Ureter (tissue), 1 donor: ENCODE measurements around the gene RB1. TPM values are rescaled to one million over a fixed set of nuclear protein-coding genes. Genes with fewer than 3 reads are reported as not detected.
"Not testable (repeated sequence)": the region's sequence is repeated elsewhere in the genome, so short reads cannot be mapped to it uniquely, and the experiment has no call there.

Experiments
- DNase-seq: peaks from one replicate; pipeline ENCODE4 v3.0.0-alpha.2; 2020; ENCODE audit warnings: low spot score
- total RNA-seq: library from RNA; stranded (reverse); gene quantifications from one replicate; pipeline ENCODE4 v1.2.4, GENCODE V29; 2023
- donor health status: DM: yes; HTN: yes; CAD: no.

Gene RB1
- total RNA-seq, 1 donor from 2014 or later, result 34.8 TPM

DNA sequence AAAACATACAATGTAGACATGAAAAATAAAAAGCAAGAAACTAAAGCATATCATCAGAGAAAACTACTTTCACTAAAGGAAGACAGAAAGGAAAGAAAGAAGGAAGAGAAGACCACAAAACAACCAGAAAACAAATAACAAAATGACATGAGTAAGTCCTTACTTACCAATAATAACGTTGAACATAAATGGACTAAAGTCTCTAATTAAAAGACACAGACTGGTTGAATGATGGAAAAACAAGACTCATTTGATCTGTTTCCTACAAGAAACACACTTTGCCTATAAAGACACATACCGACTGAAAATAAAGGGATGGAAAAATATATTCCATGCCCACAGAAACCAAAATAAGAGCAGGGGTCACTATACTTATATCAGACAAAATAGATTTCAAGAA lies 46.0 kb downstream of the RB1 start:
- no peak for DNase-seq

DNA sequence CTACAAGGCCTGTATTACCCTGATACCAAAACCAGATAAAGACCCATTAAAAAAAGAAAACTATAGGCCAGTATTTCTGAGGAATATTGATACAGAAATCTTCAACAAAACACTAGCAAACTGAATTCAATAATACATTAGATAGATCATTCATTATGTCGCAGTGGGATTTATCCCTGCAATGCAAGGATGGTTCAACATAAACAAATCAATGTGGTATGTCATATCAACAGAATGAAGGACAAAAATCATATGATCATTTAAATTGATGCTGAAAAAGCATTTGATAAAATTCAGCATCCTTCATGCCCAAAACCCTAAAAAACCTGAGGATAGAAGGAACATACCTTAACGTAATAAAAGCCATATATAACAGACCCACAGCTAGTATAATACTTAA lies 50.0 kb downstream of the RB1 start:
- DNase-seq, result no peak

DNA sequence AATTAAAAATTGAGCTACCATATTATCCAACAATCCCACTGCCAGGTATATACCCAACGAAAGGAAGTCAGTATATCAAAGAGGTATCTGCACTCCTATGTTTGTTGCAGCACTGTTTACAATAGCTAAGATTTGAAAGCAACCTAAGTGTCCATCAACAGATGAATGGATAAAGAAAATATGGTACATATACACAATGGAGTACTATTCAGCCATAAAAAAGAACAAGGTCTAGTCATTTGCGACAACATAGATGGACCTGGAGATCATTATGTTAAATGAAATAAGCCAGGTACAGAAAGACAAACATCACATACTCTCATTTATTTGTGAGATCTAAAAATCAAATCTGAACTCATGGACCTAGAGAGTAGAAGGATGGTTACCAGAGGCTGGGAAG lies 52.0 kb downstream of the RB1 start:
- not testable (repeated sequence) for DNase-seq

DNA sequence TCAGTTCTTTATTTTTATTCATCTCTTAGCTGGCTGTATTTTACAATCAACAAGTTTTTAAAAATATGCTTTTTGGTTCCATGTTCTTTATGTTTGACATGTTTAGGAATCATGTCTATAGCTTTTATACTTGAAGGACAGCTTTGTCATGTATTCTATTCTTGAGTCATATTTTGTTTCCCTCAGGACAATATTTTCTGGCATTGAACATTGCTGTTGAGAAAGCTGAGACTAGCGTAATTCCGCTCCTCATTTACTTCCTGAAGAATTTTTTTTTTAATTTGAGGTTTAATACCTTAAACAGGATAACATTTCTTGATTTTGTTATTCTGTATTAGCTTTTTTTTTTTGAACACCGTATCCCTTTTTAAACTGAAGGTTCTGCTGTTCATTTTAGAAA lies 53.2 kb downstream of the RB1 start:
- no peak for DNase-seq

DNA sequence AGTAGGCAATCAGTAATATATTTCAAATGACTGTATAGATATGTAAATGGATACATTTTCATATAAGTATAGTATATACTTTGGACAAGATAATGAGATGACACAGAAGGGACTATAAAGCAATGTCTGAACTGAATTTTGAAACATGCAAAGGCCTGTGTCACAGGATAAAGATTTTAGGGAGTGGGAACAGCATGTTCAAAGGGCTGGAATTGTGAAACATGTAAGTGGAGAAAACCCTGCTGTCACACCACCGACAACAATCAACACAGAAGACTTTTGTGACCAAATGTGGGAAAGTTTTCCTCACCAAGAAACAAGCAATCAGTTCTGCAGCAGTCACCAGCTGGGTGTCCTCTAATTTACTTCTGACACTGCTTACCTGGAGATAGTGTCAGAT lies 66.4 kb downstream of the RB1 start:
- no peak for DNase-seq

DNA sequence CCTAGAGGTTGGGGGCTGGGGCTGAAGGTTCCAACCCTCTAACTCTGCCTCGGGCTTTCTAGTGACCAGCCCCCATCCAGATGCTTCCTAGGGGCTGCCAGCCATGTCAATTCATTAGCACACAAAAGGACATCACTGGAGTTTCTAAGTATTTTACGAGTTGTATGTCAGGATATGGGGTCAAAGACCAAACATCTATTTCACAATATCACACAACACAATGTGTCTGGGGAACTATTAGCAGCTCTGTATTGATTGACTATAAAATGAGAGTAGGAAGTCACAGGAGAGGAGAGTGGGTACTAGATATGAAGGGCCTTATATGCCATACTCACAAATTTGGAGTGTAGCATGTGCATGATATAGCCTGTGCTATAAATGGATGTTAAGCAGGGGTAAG lies 67.3 kb downstream of the RB1 start:
- no peak for DNase-seq

DNA sequence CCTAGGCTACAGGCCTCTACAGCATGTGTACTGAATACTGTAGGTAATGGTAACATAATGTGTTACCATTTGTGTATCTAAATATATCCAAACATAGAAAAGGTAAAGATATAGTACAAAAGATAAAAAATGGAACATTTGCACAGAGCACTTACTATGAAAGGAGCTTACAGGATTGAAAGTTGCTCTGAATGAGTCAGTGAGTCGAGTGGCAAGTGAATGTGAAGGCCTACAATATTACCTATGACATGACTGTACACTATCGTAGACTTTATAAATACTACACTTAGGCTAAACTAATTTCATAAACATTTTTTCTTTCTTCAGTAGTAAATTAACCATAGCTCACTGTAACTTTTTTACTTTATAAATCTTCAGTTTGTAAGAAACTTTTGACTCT lies 74.3 kb downstream of the RB1 start:
- DNase-seq, result no peak

DNA sequence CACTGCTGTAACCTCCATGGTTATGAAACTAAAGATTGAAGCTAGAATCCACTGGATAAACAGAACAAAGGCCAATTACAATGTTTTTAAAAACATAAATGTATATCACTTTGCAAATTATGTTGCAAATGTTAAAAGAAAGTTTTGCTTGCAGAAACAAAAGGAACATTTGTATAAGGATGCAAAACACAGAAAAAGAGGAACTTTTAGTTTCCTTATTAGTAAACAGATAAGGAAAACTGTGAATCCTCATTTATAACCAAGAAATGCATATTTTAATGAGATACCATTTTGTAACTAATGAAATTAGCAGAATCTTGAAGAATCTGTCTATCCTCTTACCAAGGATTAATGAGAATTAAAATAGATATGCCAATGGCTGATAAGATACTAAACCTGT lies 77.0 kb downstream of the RB1 start:
- no peak for DNase-seq

DNA sequence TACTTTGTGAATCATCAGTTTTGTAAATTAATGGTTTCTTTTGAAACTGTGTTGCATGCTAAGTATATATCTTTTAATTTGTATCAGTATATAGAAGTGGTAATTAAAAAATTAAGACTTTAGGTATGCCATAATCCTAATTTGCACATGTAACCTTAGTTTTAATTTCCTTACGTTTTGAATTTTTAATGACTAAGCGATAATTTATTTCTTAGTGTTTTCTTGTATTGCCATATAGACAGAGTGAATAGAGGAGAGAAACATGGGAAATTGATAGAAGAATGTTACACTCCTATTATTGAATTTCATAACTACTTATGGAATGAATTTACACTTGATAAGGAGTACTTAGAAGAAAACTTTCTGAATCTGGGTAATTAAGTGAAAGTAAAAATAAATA lies 79.8 kb downstream of the RB1 start:
- DNase-seq, result no peak

DNA sequence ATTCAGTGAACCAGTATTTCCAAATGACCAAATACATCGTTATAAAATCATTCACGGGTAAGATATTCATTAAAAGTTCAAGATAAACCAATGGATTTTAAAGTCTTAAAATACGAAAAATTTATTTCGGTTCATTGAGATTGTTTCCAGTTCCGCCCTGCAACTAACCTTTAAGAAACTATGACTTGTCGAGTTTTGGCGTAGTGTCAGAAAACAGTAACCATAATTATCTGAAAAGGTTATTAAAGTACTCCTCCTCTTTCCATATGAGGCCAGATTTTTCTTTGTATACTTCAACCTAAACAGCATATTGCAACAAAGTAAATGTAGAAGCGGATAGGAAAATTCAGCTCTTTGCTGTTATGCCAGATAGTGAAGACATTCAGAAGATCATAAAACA lies 83.3 kb downstream of the RB1 start:
- no peak for DNase-seq

DNA sequence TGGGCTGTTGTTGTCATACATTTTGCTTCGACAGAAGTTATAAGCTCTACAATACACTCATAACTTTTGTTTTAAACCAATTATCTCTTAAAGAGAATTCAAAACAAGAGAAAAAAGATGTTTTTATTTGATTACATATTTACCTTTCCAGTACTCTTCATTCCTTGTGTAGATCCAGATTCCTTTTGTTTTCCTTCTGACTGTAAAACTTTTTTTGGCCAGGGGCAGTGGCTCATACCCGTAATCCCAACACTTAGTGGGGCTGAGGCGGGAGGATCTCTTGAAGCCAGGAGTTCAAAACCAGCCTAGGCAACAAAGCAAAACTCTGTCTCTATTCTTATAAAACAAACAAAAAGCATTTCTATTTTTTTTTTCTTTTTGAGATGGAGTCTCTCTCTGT lies 87.7 kb downstream of the RB1 start:
- DNase-seq, result no peak

DNA sequence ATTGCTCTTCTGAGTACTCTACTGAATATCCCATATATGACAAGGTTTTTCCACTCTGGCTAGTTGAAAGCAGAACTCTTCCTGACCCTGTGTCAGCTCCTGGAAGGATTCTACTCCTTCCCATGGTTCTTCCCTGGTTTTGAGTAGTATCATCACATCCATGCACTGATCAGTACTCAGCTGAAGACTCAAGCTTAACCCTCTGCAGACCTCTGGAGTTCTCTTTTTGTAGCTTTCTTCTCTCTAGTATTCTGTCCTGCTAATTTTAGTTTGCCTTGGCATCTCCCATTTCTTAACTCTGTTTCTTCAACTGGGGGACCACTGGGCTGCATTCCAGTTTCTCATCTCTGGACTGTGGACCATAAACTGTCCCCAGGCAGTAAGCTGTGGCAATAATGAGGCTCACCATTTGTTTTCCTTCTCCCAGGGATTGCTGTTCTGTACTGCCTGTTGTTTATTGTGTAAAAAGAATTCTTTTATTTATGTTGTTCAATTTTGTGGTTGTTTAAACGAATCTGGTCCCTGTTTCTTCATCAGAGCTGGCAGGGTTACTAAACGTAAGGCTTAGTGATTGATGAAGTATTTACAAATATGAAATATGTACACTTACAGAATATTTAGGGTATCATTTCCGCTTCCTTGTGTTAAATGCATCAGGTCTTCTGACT lies 89.6 kb downstream of the RB1 start:
- DNase-seq, result no peak

DNA sequence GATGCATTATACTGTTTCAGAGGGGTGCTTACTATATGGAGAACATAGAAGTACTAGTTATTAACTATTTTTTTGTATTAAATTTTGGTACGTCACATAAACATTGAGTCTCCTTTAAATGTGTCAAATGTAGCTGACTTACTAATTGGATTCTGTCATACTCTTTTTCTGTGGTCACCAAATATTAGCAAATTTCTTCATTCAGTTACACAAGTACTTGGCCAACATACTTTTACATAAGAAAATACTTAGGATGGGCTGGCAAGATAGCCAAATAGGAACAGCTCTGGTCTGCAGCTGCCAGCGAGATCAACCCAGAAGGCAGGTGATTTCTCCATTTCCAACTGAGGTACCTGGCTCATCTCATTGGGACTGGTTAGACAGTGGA lies 90.1 kb downstream of the RB1 start:
- DNase-seq, result no peak

DNA sequence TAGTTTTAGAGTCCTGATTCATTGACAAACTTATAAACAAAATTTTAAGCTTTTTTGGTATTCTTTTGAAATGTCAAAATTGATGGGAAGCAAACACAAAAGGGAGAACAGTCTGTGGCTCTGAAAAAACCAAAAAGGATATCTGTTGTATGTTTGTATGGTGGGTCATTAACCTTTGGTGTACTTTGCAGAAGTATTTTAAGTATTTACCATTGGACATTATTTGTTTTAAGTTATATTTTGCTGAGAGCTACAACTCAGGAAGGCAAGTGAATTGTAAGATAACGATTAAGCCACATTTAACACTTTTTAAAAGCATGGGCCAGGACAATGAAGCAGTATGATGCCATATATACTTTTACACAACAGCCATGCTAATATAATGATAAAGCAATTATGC lies 94.2 kb downstream of the RB1 start:
- DNase-seq, result no peak

DNA sequence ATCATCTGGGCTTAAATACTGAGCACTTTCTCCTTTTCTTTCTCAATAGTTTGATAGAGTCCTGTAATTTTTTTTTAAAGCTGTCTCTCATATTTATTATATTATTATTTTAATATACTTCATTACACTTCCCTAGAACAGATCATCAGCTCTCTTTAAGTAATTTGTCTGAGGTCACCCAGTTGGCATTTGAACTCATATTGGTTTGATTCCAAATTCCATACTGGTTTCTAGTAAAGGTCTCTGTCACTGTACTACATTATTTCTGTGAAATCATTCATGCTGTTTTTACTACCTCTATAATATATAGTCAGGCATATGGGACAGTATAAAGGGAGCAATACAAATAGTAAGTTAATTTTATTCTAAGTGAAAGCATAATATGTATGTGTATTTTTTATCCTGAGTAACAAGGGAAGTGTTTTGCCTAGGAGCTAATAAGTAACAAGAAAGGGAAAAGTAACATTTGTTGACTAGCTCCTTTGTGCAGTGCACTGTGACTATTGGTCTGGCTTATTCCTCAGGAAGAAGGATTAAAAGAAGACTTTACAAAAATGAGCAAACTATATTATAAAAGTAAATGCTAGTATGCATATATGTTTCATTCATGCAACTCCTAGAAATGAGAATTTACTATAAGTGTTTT lies 95.0 kb downstream of the RB1 start:
- no peak for DNase-seq

DNA sequence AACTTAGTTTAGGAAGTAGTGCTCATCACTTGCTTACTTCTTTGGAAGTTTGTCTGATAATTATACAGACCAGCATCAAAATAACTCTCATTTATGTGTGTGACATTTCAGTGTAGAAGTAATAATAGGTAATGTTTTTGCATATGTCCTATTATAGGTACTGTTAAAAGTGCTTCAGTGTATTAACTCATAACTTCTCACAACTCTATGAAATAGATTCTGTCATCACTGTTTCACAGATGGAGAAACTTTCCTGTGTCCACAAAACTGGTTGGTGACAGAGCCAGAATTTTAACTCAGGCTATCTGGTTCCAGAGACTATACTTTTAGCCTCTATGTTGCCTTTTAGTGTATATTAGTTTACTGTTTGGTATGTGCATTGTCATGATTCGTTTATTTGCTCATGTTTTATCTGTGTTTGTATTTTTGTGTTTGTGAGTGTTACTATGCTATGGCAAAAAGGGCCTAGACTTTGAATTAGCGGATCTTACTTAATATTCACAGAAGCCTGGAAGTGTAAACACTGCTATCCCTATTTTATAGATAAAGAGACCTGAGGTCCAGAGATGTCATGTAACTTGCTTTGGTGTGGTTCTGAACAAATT lies 96.6 kb downstream of the RB1 start:
- DNase-seq, result no peak

DNA sequence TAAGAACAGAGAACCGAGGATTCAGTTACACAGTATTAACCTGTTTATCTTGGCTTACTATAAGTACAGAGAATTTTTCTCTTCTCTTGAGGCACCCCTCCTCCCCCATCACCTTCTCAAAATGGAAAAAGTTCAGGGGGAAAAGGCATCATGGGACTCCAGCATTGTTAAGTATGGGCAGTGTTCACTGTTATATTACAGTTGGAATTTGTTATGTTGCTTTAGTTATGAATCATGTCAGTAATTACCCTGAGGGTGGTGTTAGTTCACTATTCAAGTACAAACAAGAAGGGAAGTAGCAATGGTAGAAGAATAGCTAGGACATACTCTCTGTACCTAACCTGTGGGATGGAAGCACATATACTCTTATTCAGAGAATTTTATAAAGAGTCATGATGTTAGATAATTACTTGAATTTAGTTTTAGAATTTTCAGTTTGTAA lies 97.3 kb downstream of the RB1 start:
- DNase-seq, result no peak

DNA sequence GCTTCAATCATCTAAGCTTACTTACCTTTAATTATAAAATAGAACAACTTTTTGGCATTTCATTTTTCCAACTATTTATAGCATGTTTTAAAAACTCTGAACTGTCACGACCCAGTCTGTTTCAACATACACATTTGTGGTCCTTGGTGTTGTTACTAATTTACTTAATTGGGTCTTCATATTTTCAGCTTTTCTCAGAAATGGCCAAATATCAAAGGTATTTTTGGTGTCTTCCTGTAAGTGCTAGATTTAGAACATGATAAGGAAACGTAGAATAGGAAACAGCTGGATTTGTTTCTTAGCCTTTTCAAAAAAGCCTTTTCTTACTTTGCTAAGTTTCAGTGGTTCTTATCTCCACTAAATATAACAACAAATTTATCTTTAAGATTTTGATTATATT lies 97.9 kb downstream of the RB1 start:
- no peak for DNase-seq

DNA sequence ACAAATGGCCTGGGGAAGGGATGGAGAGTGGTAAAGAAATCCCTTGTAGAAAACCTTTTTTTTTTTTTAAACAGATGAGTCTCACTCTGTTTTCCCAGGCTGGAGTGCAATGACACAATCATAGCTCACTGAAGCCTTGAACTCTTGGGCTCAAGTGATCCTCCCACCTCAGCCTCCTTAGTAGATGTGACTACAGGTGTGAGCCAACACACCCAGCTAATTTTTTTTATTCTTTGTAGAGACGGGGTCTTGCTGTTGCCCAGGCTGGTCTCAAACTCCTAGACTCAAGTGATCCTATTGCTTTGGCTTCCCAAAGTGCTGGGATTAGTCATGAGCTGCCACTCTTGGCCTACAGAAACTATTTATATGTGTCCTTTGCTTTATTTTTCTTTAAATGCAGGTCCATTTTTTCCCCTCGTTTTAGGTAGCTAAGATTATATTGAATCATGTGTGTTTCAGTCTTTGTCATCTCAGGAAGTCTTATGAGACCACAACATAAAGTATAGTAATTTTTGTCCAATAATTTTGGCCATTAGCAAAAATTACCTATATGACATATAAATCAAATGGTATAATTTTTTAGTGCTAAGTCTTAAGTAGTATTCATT lies 98.9 kb downstream of the RB1 start:
- no peak for DNase-seq

DNA sequence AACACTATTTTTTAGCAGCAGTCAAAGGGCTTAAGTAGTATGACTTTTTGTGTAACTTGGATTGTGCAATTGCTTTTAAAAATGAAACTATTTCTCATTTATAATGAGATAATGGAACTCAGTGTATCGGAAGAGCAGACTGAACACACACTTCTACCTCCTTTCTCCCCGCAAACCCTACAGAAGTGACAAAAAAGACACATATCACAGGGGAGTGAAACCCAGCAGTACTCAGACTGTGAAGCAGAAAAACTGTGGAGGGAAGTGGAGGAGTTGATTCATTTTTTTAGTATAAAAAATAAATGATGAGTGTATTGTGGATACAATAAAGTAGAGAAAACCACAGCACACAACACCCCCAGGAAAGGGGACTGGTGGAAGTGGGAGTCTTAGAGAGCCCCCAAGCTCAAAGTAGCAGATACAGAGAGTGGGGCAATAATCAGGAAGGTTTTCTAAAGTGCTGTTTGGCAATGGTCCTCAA lies 99.6 kb downstream of the RB1 start:
- DNase-seq, result no peak

DNA sequence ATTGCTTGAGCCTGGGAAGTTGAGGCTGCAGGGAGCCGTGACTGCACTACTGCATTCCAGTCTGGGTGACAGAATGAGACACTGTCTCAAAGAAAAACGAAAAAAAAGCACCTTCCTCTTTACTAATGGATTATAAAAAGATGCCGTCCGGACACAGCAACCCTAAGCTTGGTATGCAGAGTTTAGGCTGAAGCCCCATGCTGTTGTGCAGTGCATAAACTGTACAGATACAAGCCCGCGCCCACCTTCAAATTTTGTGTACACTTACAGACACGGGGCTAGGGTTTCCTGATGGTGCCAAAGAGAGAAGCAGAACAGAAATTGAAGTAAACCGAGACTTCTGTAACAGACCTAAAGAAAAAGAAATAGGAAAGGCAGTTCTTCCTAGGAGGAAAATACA lies 100.4 kb downstream of the RB1 start:
- DNase-seq, result no peak

DNA sequence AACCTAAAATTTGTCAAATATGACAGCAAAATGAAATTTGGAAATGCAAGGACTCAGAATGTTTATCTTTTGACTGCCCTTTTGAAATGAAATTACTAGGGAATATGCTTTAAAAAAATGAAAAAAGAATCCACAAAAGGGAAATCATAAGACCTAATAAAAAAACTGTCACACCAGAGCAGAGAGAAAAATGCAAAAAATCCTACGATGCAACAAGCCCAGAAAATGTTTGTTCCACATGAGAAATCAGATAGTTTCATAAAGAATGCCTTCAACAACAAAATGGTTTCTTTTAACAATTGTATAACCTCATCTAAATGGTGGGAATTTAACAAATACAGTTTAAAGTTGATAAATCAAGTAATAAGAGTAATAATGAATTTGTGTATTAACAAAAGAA lies 101.4 kb downstream of the RB1 start:
- no peak for DNase-seq

DNA sequence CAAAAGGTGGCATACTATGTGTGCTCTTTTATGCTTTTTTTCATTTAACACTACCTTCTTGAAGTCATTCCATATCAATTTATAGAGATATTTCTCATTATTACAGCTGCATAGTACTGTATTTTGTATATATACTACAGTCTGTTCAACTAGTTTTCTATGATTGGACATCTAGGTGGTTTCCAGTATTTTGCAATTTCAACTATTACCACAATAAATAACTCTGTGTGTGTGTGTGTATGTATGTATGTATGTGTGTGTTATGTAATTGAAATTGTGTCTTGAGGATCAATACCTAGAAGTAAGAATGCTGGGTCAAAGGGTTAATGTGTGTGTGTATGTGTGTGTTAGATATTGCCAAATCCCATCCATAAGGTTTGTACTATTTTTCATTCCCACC lies 102.3 kb downstream of the RB1 start:
- no peak for DNase-seq
